ENCODE data around the gene ETV4. TPM values are rescaled to one million over a fixed set of nuclear protein-coding genes. Genes with fewer than 3 reads are reported as not detected.

The ETV4 gene
- total and polyA plus RNA-seq, 2 of the 13 experiments (the other 11 are each of a cell fraction or from before 2014, with no cell fraction given), result 128 to 330 TPM

DNA sequence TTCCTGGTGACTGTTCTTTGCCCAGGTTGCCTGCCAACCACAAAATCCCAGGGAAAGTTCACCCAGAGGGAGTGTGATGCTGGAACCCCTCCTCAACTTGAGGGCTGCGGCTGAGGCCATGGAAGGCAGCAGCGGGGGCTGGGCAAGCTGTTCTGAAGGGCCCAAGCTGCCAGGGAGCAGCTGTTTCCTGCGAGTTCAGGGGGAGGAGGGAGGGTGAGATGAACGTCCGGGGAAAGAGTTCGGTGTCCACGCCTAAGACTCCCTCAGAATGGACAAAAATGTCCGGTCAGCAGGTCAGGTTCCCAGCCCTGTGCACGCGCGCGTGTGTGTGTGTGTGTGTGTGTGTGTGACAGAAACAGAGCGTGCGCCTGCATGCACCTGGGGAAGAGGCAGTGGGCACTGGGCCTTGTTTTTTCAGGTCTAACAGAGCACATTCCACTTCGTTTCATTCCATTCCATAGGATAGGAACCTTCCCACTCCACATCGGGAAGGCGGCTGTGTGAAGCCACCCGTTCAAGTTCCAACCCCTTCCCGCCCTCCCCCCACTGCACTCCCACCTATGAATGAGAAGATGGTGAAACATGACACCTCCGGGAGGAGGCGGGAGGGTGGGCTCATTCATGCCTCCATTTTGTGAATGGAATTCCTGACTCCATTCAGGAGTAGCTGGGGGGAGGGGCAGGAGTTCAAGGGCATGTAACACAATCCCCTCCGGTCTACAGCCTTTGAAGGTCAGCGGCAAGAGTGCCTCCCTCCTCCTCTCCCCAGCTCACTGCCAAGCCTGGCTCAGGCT, 15.7 kb downstream of the ETV4 start (continued):
- TF ChIP-seq TCF7 (IDR thresholded peaks at IDR 0.05; ENCODE audit: low read depth) (peak; percentile 97), EHMT2 (IDR thresholded peaks at IDR 0.05; ENCODE audit: borderline replicate concordance, low read depth, low read length) (no peak), GZF1 (CRISPR knock-in tag; IDR thresholded peaks at IDR 0.05) (no peak; the same call in 1 of the 2 replicates), MTA1 (CRISPR knock-in tag; IDR thresholded peaks at IDR 0.05; ENCODE audit: borderline replicate concordance) (peak; percentile 98), ZFP91 (CRISPR knock-in tag; IDR thresholded peaks at IDR 0.05; ENCODE audit: borderline replicate concordance) (peak; percentile 80), PRDM4 (CRISPR knock-in tag; IDR thresholded peaks at IDR 0.05; ENCODE audit: borderline replicate concordance) (no peak), DDIT3 (CRISPR knock-in tag; IDR thresholded peaks at IDR 0.05) (no peak), SOX6 (IDR thresholded peaks at IDR 0.05) (no peak), SOX6 (CRISPR knock-in tag; IDR thresholded peaks at IDR 0.05) (peak; percentile 99), ZFYVE20 (CRISPR knock-in tag; IDR thresholded peaks at IDR 0.05; ENCODE audit: borderline replicate concordance, low read depth) (no peak), FOXK2 (IDR thresholded peaks at IDR 0.05) (no peak; the same call in 1 of the 2 replicates), ZNF772 (CRISPR knock-in tag; IDR thresholded peaks at IDR 0.05) (peak; percentile 88), SMAD9 (CRISPR knock-in tag; IDR thresholded peaks at IDR 0.05) (no peak; the same call in 1 of the 2 replicates), ZNF260 (CRISPR knock-in tag; IDR thresholded peaks at IDR 0.05; ENCODE audit: borderline replicate concordance, low read depth) (no peak), ARID2 (CRISPR knock-in tag; IDR thresholded peaks at IDR 0.05; ENCODE audit: borderline replicate concordance) (peak; percentile 98; the same call in 1 of the 2 replicates), ZNF207 (IDR thresholded peaks at IDR 0.05; ENCODE audit: borderline replicate concordance) (no peak), FOXM1 (CRISPR knock-in tag; IDR thresholded peaks at IDR 0.05) (no peak), MEF2D (CRISPR knock-in tag; IDR thresholded peaks at IDR 0.05) (peak; percentile 96), CENPBD1 (CRISPR knock-in tag; IDR thresholded peaks at IDR 0.05; ENCODE audit: borderline replicate concordance, low read depth) (peak; percentile 72; the same call in 1 of the 2 replicates), TCF7L2 (IDR thresholded peaks at IDR 0.05; ENCODE audit: low read depth, low read length) (peak; percentile 52), ZC3H13 (CRISPR knock-in tag; IDR thresholded peaks at IDR 0.05) (no peak; the same call in none of the 2 replicates)
